NCI-H345 (cell line): Measurements from ENCODE around the gene DNAH11.
"Not testable (repeated sequence)": the region's sequence is repeated elsewhere in the genome, so short reads cannot be mapped to it uniquely, and the experiment has no call there.

Experiments used
- DNase-seq: peaks from one replicate; lab custom pipeline; 2025; lab: John Stamatoyannopoulos, UW

DNAH11 gene

DNA sequence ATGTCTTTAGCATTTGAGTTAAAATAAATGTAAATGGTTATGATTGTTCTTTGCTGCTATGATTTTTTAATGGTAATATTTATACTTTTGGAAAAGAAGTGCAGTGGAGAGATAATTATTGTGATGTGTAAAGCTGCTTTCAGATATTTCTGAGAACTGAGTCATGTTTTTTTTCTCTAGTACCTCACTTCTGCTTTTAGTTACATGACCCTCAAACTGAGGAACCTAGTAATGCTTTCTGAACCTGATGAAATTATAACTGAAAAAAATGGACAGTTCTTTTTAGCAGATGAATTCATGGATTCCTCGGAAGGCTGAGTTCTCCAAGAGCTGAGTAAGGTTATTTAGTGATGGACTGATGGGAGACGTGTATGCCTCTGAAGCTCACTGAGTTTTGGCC is 235.1 kb downstream of the DNAH11 start:
- DNase-seq, result no peak

DNA sequence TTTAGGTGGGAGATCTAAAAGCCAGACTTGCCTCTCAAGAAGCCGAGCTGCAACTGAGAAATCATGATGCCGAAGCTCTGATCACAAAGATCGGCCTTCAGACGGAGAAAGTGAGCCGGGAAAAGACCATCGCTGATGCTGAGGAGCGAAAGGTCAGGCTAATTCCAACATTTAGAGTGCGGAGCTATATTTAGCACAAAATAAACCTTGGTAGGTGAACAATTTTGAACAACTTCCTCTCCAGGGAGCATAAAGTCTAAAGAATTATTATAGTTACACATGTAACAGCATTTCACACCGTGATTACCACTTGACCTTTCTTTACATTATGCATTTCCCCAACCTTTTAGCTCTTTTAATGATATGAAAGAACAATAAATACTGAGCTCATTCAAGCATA is 236.1 kb downstream of the DNAH11 start:
- DNase-seq, result no peak

DNA sequence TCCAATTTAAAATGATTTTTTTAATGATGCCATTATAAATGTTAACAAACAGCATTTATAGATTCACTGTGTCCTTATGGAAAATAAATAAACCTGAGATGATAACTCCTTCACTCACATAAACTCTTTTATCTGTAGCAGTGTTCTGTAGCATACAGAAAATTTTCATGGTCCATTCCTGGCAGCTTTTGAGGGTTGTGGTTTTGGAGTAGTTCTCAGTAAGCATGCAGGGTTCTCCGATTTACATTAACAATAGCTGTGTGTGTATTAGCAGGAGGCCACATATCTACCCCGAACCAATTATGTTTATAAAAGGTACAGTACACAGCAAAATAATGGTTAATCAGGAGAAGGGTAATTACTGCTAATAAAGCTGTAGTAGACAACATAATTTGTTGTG is 240.2 kb downstream of the DNAH11 start:
- DNase-seq, result no peak

DNA sequence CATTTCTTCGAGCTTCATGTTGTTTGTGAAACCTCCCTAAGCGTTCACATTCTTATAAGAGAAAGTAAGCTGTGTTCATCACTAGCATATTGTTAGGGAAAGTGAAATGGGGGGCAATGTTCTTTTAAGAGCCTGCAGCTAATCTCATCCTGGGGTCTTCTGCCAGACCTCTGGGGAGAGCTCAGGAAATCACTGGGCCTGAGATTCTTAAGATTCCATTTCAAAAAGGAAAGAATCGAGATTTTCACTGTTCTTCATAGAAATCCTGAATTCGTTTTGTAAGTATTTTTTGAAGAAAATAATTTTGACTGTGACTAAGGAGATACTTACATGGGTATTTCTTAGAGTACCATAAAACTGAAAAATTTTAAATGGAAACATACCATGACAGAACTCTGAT is 242.2 kb downstream of the DNAH11 start:
- DNase-seq, result no peak

DNA sequence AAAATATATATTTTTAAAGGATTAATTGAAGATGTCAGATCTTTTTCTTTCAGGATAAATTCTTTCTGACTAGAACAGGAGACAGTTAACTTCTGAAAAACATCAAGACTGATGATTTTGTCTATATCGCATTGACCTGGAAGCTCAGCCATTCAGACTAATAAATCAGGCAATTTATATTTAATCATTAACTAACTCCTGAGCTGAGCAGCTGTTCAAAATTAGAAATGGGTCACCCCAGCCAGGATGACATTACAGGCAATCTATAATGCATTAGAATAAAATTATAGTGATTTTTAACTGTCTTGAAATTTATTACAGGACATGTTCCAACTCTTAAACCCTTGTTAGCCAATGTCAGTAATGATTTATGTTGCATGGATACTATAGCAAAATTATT is 263.0 kb downstream of the DNAH11 start:
- no peak for DNase-seq

DNA sequence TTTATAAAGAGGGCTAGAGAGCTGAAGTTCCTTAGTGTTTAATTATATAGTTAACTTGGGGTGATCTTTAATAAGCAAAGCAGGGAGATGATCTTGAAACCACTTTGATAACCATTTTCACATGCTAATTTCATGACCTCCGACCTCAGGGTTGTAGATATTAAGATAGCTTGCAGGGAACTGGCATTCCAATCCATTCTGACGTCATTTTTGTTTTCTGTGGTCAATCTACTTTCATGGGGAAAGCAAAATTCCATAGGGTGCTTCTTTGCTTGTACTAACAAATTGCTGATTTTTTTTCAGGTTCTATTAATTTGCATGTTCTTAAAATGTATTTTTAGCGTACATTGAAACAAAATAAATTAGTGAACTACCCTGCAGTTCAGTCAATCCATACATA is 263.5 kb downstream of the DNAH11 start:
- DNase-seq, result no peak

DNA sequence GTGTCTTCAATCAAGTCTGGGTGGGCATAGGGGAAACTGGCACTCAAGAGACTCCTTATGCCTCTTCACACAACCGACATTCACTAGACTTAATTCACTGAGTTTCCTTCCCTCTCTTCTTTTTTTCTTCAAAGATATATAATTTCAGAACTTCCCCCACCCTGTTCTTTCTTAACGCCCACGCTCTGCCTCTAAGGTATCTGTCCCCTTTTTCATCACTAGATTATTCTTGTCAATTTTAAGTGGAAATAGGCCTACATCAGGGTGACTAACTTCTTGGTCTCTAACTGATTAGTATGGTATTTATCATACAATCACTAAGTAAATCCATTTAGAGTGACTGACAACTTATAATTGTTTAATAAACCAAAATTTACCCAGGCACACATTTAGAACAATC is 276.2 kb downstream of the DNAH11 start:
- DNase-seq, result no peak

DNA sequence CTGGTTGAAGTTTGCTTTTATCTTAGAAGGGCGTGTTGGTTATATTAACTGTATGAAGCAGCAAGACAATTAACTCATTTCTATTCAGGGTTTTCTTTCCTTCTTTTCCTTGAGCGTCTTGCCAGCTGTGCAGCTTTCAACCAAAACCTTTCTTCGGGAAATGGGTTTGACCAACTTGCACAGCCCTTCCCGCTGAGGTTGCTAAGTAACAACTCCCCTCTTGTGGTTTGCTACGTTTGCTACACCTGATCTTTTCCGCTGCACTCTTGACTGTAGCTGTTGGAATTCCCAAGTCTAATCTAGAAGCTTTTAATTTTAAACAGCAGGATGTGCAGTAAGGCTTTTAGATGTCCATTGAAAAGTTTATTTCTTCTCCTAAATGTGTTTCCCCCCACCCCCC is 286.0 kb downstream of the DNAH11 start:
- DNase-seq, result no peak

DNA sequence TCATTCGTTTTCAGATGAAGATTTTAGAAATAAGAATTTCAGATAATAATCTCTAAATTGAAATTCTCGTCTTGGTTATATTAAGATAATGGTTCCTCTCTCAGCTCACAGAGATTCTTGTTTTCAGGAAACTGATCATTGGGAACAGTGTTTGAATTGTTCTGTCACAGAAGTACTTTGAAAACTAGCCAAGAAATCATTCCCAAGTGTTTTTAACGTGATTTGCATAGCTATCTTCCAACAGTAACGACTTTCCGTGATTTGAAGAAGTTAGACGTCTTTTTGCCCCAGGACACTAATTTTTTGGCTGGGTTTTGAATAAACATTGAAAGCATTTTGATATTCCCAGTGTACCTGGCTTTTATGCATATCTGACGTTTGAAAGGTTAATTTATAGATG is 286.9 kb downstream of the DNAH11 start:
- DNase-seq, result no peak

DNA sequence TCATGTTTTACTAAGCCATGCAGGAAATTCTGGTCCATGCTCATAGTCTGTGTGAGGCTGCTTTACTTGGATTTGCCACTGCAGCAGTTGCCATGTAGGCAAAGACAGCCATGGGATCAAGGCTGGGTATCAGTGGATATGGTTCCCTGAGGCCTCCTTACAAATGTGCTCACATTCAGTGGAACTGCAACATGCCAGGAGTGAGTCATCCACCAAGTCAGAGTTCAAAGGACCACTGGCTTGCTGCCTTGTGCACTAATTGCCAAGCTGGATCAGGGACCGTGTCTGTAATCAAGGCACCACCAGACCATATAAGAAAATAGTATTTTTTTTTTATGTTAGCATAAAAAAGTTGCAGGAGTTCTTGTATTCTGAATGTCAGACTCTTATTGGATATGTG is 301.9 kb downstream of the DNAH11 start:
- DNase-seq, result no peak

DNA sequence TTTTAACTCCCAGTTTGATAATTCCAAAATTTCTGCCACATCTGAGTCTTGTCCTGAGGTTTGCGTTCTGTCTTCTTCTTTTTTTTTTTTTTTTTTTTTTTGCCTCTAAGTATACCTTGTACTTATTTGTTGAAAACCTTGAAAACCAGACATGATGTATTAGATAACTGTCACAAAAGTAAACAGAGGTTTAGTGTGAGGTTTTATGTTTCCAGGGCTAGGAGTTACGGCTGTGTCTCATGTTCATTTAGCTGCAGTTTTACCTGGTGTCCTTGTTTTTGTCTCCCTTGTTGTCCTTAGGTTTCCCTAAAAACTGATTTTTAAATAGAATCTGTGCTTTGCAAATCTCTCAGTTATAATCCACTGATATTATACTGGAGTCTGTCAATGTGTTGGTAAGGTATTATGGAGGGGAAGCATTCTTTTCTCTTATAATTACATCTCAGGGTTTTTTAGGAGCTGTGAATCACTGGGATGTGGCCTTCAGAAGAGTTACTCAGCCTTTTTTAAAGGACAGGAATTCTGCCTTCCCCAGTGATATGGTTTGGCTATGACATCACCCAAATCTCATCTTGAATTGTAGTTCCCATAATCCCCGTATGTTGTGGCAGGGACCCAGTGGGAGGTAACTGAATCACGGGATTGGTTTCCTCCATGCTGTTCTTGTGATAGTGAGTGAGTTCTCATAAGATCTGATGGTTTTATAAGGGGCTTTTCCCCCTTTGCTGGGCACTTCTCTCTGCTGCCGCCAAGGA is 307.9 kb downstream of the DNAH11 start:
- no peak for DNase-seq

DNA sequence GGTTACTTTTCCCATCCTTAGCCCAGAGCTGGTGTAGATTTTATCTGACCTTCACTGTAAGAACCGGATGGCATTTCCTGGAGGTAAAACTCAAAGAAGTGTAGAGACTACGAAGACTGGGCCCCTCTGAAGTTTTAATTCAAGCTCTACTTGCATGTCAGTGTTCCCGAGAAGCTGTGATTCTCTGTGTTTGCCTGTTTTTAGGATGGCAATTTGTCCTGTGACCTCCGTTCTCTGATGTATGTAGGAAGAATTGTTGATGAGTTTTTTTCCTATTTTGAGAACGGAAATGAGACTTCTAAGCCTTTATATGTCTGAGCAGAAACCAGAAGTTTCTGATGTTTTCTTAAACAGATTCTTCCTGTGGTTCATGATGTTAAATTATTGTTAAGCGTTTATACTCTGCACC is 308.7 kb downstream of the DNAH11 start:
- no peak for DNase-seq

DNA sequence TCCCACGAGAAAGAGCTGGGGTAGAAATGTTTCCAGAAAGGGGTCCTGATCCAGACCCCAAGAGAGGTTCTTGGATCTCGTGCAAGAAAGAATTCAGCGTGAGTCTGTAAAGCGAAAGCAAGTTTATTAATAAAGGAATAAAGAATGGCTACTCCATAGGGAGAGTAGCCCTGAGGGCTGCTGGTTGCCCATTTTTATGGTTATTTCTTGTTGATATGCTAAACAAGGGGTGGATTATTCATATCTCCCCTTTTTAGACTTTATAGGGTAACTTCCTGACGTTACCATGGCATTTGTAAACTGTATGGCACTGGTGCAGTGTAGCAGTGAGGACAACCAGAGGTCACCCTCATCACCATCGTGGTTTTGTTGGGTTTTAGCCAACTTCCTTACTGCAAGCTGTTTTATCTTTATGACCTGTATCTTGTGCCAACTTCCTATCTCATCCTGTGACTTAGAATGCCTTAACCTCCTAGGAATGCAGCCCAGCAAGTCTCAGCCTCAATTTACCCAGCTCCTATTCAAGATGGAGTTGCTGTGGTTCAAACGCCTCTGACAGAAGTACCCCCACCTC is 322.9 kb downstream of the DNAH11 start:
- not testable (repeated sequence) for DNase-seq

DNA sequence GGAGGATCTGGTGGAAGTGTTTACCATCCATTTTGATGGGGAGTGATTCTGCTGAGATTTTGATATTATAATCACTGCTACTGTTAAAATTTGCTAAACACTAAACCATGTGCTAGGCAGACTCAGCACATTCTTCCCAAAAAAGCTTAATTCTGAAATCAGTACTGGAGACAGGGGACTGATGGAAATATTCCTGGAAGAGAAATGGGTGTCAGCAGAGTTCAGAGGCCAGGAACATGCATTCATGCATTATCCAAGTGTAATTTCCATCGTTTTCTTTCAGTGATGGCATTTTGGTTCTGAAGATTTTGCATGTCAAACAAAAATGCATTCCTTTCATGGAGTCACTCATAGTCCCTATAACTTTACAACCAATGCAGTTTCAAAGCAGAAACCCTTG is 323.9 kb downstream of the DNAH11 start:
- no peak for DNase-seq

DNA sequence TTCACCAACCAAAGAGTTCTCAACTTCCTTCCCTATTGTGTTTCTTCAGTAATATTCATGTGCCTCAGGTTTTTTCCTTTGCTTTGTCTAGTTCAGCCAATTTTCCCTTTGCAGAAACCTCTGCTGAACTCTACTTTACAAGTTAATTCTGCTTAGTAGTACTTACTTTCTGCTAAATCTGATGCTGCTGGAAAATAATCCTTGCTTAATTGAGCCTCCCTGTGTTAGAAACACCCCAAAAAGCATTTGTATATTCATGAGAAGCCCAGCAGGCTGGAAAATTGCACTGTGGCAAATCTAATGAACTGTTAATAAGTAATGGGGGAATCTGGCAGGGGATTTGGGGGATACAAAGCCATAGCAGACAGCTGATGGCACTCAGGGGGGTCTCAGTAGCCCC is 324.4 kb downstream of the DNAH11 start:
- DNase-seq, result no peak

DNA sequence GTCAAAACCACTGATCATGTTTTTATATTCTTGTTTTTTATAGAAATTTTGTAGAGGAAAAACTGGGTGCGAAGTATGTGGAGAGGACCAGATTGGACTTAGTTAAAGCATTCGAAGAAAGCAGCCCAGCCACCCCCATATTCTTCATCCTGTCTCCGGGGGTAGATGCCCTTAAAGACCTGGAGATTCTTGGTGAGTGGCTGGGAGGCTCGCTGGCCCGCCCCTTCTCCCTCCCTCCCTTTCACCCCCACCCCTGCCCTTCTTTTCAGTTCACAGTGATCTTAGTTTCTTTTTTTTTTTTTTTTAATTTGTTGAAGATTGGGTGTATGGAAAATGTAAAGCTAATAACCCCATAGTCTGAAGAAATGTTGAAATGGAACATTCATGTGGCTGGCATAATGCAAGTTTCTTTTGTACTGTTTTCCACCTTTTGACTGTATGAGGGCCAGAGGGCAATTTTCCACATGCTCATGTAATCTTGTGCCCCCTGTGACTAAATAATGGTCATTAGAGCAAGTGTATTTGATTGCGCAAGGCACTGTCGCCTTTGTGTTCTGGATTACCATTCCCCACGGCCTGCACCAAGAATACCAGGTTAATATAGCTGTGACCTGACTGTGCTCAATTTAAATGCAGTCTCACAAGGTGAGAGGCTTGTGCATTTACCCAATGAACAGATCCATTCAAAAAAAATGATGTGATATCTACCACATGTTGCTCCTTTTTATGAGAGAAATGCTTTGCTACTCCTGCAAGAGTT is 325.2 kb downstream of the DNAH11 start:
- no peak for DNase-seq

DNA sequence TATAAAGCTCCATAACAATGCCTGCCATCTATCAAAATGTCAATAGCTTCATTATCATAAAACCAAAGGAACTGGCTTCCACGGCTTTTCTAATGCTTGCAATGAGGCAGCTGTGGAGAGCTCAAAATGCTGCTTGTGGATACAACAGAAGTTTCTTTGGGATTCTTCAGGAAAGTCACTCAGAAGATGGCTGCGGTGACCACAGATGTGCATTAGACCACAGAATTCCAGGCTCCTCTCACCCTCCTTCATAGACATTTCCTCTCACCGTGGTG is 325.7 kb downstream of the DNAH11 start:
- DNase-seq, result no peak

DNA sequence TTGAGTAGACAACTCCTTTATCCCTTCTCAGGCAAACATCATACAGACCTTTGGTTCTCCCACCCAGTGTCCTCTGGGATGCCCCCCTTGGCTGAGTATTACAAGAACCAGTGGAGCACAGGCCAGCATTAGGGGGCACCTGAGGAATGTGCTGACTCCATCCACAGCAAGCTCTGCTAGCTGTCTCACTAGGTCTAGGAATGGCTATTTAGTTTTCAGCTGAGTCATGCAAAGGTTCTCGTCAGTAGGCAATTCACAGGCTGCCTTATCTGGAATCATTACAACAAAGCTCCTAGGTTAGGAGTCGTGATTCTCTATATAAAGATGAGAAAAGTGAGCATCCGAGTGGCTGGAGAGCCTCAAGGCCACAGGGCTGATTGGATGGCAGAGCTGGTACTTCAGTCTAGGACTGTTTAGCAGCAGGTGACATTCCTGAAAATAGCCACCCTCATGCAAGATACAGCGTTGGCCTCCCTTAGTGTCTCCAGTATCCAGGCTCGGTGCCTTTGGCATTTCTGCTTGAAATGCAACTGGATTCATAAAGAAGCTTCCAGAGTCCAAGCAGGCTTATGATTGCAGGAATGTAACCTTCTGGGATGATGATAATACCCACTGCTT is 327.1 kb downstream of the DNAH11 start:
- no peak for DNase-seq

DNA sequence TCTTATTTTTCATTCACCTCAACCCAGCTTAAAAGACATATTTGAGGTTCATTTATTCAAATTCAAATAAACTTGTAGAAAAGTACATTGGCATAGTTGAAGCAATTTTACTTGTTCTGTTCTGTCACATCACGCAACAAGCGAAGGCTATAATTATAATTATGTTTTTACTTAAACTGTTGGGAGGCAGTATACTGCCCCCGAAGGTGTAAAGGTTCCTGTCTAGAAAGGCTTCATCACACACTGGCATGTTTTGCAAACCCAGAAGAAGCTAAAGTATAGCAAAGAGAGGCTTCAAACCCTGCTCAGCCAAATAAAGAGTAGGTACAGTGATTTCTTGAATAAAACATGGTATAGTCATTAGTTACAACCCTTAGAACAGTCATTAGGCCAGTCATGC is 340.2 kb downstream of the DNAH11 start:
- no peak for DNase-seq

DNA sequence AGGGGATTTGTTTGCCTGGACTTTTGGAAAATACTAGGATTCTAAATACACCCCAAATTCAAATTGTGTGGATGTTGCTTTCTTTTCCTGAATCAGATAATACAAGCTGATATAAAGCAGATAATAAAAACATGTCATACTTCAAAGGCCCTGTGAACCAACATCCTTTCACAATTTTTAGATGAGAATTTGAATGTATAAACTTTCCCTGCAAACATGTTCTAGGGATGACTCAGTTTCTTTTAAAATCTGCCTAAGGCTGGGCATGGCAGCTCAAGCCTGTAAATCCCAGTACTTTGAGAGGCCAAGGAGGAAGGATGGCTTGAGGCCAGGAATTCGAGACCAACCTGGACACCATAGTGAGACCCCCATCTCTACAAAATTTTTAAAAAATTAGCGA is 340.7 kb downstream of the DNAH11 start:
- not testable (repeated sequence) for DNase-seq

DNA sequence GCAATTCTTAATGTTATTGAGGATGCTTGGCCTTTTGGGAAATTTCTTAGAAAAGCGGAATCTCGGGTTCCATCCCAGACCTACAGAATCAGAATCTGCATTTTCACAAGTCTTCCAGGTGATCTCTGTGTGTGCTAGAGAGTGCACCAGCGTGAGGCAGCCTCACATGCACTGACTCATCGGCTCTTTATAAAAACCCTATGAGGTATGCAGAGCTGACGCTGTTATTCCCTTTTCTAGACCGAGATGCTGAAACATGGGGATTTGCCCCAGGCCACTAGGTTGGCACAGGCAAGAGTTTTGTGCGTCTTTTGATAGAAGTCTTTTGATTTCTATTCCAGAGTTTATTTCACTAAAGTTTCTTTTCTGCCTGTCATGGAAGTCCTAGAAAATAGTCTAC is 341.7 kb downstream of the DNAH11 start:
- DNase-seq, result no peak

DNA sequence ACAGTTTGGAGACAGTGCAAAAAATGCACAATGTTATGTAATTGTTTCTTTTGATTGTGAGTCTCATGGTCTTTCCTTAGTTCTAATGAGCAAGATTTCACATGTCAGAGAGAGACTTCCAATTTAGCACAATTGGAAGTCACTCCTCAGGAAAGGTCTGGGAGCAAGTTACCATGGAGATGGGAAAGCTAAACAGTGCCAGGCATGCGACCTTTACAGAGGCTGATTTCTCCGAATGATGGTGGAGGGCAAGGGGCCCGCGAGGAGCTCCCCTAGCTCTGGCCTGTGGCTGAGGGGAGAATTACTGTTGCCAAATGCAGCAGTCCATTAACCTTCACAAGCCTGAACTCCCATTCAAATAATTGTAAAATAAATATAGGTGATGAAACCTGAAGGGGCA is 343.6 kb downstream of the DNAH11 start:
- DNase-seq, result no peak

DNA sequence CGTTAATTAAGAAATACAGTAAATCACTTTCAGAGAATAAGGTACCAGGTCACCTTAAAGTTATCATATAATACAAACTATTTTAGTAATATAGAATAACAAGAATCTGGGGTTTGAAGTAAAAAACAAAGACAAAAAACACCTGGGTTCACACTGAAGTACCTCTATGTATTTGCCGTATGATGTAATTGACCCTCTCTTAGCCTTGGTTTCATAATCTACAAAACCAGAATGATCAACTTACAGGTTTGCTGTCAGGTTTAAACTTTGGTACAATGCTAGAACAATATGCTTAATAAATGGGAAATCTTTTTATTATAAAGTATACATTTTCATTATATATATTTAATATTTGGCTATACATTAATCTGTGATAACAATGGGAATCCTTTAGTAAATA is 344.5 kb downstream of the DNAH11 start:
- no peak for DNase-seq
